Neuronal stem cell (in vitro differentiated cells): Measurements from ENCODE around the gene POU2AF3.
A peak's percentile ranks its signal among the peaks of the same experiment; 100 is the strongest.

Experiments used
- DNase-seq: peaks from one replicate; pipeline ENCODE4 v3.0.0-alpha.2; 2013; ENCODE audit warnings: low spot score
- H2AFZ ChIP-seq: one replicate; pipeline ENCODE4 v1.6.1; 2013; ENCODE audit warnings: mild to moderate bottlenecking, low read length, inconsistent platforms
- H2AK5ac ChIP-seq: 2 replicates; pipeline ENCODE4 v1.6.1; 2013; ENCODE audit warnings: low read depth, mild to moderate bottlenecking, inconsistent platforms, low read length, moderate library complexity, mixed read lengths
- H2BK120ac ChIP-seq: 2 replicates; pipeline ENCODE4 v1.6.1; 2013; ENCODE audit warnings: low read depth, mild to moderate bottlenecking, inconsistent platforms, low read length, moderate library complexity, mixed read lengths
- H2BK12ac ChIP-seq: one replicate; pipeline ENCODE4 v1.6.1; 2013; ENCODE audit warnings: low read length, inconsistent platforms
- H2BK15ac ChIP-seq: 2 replicates; pipeline ENCODE4 v1.6.1; 2013; ENCODE audit warnings: mild to moderate bottlenecking, low read length, inconsistent platforms, mixed read lengths
- H2BK5ac ChIP-seq: one replicate; pipeline ENCODE4 v1.6.1; 2013; ENCODE audit warnings: inconsistent platforms, mild to moderate bottlenecking, low read length, moderate library complexity
- H3K14ac ChIP-seq: one replicate; pipeline ENCODE4 v1.6.1; 2013; ENCODE audit warnings: low read length, inconsistent platforms
- H3K18ac ChIP-seq: 2 replicates; pipeline ENCODE4 v1.6.1; 2013; ENCODE audit warnings: low read length, inconsistent platforms
- H3K23ac ChIP-seq: 2 replicates; pipeline ENCODE4 v1.6.1; 2013; ENCODE audit warnings: low read depth, mild to moderate bottlenecking, mixed read lengths, low read length, inconsistent platforms; ENCODE audit not compliant: poor library complexity
- H3K27ac ChIP-seq: replicated peaks from 3 replicates; pipeline ENCODE4 v1.5.1; 2013; ENCODE audit warnings: low read length, inconsistent platforms
- H3K27me3 ChIP-seq, 3 experiments: 2 replicates each; pipeline ENCODE4 v1.6.1; 2013; ENCODE audit warnings: low read length in 3 of 3, mild to moderate bottlenecking in 2 of 3, inconsistent platforms in 1 of 3, low read depth in 1 of 3, mixed read lengths in 1 of 3, moderate library complexity in 1 of 3; ENCODE audit not compliant: control insufficient read depth in 3 of 3, insufficient read depth in 3 of 3
- H3K36me3 ChIP-seq, 2 donors: replicated peaks in 1 of 2; 2 replicates each; pipeline ENCODE4 v1.6.1; 2013; ENCODE audit warnings: low read length in 2 of 2; ENCODE audit not compliant: control insufficient read depth in 2 of 2, insufficient read depth in 2 of 2
- H3K4ac ChIP-seq: 2 replicates; pipeline ENCODE4 v1.6.1; 2013; ENCODE audit warnings: inconsistent platforms, mild to moderate bottlenecking, low read length, moderate library complexity
- H3K4me1 ChIP-seq, 2 donors: 1 replicate in 1 of 2; 2 replicates in 1 of 2; pipeline ENCODE4 v1.6.1; 2013; ENCODE audit warnings: low read length in 2 of 2, low read depth in 1 of 2; ENCODE audit not compliant: control insufficient read depth in 2 of 2, insufficient read depth in 1 of 2
- H3K4me2 ChIP-seq: one replicate; pipeline ENCODE4 v1.6.1; 2013; ENCODE audit warnings: mild to moderate bottlenecking, low read length, inconsistent platforms; ENCODE audit not compliant: insufficient read depth, poor library complexity, severe bottlenecking
- H3K4me3 ChIP-seq, 2 donors: 2 replicates each; pipeline ENCODE4 v1.5.1; 2013; ENCODE audit warnings: low read length in 2 of 2, mild to moderate bottlenecking in 2 of 2, inconsistent platforms in 1 of 2, moderate library complexity in 1 of 2
- H3K79me1 ChIP-seq: one replicate; pipeline ENCODE4 v1.6.1; 2013; ENCODE audit warnings: low read depth, mild to moderate bottlenecking, inconsistent platforms, low read length, moderate library complexity
- H3K9ac ChIP-seq: one replicate; pipeline ENCODE4 v1.6.1; 2013; ENCODE audit warnings: mild to moderate bottlenecking, low read depth, low read length, inconsistent platforms; ENCODE audit not compliant: poor library complexity
- H3K9me3 ChIP-seq, 2 donors: replicated peaks in 1 of 2; 2 replicates each; pipeline versions ENCODE3 to v1.6.1; 2013; ENCODE audit warnings: low read length in 2 of 2, mild to moderate bottlenecking in 2 of 2, inconsistent platforms in 1 of 2, low read depth in 1 of 2, mixed read lengths in 1 of 2, moderate library complexity in 1 of 2; ENCODE audit not compliant: control insufficient read depth in 2 of 2, insufficient read depth in 1 of 2
- H4K8ac ChIP-seq: one replicate; pipeline ENCODE4 v1.6.1; 2013; ENCODE audit warnings: low read depth, mild to moderate bottlenecking, inconsistent platforms, low read length, moderate library complexity
- H4K91ac ChIP-seq: one replicate; pipeline ENCODE4 v1.6.1; 2013; ENCODE audit warnings: low read length, low read depth, mild to moderate bottlenecking, inconsistent platforms; ENCODE audit not compliant: poor library complexity
- WGBS, 2 donors: extraction: QIAGEN DNeasy Blood & Tissue Kit; methylation state at CpG; one replicate each; pipeline ENCODE4 v1.1.7; 2013; ENCODE audit warnings: missing lambda C conversion rate in 2 of 2, mixed read lengths in 1 of 2; ENCODE audit not compliant: insufficient read length in 2 of 2, insufficient replicate concordance in 1 of 2; ENCODE audit errors: extremely low coverage in 2 of 2; 5-methylcytosine and 5-hydroxymethylcytosine counted together

Gene POU2AF3

DNA sequence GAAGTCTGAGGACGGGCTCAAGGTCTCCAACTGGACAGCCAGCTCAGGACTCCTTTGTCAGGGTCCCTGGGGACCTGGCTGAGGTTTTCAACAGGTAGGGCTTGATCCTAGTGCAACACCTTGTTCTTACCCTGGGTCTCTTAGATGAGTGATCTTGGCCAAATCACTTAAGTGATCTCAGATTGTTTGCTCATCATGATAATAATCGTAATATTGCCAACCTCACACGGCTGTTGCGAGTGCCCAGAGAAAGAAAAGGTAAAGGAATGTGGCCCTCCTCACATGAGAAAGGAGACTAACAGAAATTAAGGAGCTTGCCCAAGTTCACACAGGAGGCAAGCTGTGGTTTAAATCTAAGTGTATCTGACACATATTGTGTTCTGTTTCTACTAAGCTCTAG lies 28.5 kb downstream of the POU2AF3 start:
- no peak overlapping the region for H2BK5ac ChIP-seq
- no peak overlapping the region for H4K8ac ChIP-seq
- H3K4me1 ChIP-seq = no peaks in the 10 kb centered on the region
- no peak overlapping the region for H3K4me2 ChIP-seq
- no peak overlapping the region for H3K23ac ChIP-seq
- H3K27ac ChIP-seq = no peak overlapping the region
- no peak overlapping the region for H4K91ac ChIP-seq
- no peaks in the 10 kb centered on the region for H3K27me3 ChIP-seq
- DNase-seq = no peak
- H3K14ac ChIP-seq = no peak overlapping the region
- H2AFZ ChIP-seq = no peak overlapping the region
- H3K9ac ChIP-seq = no peak overlapping the region
- no peak overlapping the region for H2BK120ac ChIP-seq
- no peak overlapping the region for H3K18ac ChIP-seq
- no peak overlapping the region for H3K4ac ChIP-seq
- H3K36me3 ChIP-seq = no peaks in the 10 kb centered on the region
- H3K9me3 ChIP-seq = no peaks in the 10 kb centered on the region
- WGBS, 2 donors = no CpG with 5 or more reads among the region's 4 CpGs
- no peak overlapping the region for H2BK12ac ChIP-seq
- no peak overlapping the region for H2BK15ac ChIP-seq
- H3K4me3 ChIP-seq = no peak overlapping the region
- no peaks in the 10 kb centered on the region for H3K79me1 ChIP-seq
- no peak overlapping the region for H2AK5ac ChIP-seq

DNA sequence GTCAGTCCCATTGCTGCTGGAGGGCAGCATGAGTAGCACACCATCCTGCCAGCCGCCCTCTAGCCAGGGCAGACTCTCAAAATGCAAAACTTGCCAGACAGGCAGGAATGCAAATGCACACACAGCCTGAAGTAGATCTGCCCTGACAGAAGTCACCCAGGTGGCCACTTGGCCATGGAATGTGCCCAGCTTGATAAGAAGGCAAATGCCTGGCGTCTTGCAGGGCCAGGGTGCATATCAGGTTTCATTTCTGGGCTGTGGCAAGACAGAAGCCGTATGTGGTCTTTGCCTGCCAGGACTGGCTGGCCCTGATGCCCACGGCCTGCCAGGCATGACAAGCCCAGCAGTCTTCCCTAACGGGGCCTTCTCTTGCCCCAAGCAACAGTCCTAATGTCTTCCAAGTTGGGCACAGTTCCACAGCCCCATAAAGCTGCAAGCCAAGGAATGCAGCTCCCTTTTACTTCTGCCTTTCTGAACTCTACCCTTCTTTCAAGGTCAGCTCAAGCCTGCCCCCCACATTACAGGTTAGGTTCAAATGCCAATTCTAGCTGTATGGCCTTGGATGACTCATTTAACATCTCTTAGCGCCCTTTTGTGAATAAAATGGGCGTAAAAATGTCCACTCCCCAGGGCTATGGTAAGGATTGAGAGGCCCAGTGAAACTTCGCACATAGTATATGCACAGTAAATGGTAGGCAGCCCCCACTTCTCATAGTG lies 29.7 kb downstream of the POU2AF3 start:
- no peak overlapping the region for H3K9ac ChIP-seq
- no peak overlapping the region for H2AFZ ChIP-seq
- no peaks in the 10 kb centered on the region for H3K79me1 ChIP-seq
- H2BK120ac ChIP-seq = no peak overlapping the region
- no peaks in the 10 kb centered on the region for H3K9me3 ChIP-seq
- H3K36me3 ChIP-seq = no peaks in the 10 kb centered on the region
- no peak overlapping the region for H3K18ac ChIP-seq
- no peak overlapping the region for H2BK15ac ChIP-seq
- no peaks in the 10 kb centered on the region for H3K27me3 ChIP-seq
- WGBS, 2 donors = no CpG with 5 or more reads among the region's 8 CpGs
- H3K23ac ChIP-seq = peak overlapping the region; percentile 51
- no peak overlapping the region for H2BK12ac ChIP-seq
- H3K14ac ChIP-seq = no peak overlapping the region
- no peak overlapping the region for H4K91ac ChIP-seq
- no peak overlapping the region for H3K27ac ChIP-seq
- H4K8ac ChIP-seq = no peak overlapping the region
- peak overlapping the region; percentile 20 for H2AK5ac ChIP-seq
- no peaks in the 10 kb centered on the region for H3K4me1 ChIP-seq
- no peak for DNase-seq
- no peak overlapping the region for H2BK5ac ChIP-seq
- H3K4me2 ChIP-seq = no peak overlapping the region
- H3K4ac ChIP-seq = no peak overlapping the region
- no peak overlapping the region for H3K4me3 ChIP-seq

DNA sequence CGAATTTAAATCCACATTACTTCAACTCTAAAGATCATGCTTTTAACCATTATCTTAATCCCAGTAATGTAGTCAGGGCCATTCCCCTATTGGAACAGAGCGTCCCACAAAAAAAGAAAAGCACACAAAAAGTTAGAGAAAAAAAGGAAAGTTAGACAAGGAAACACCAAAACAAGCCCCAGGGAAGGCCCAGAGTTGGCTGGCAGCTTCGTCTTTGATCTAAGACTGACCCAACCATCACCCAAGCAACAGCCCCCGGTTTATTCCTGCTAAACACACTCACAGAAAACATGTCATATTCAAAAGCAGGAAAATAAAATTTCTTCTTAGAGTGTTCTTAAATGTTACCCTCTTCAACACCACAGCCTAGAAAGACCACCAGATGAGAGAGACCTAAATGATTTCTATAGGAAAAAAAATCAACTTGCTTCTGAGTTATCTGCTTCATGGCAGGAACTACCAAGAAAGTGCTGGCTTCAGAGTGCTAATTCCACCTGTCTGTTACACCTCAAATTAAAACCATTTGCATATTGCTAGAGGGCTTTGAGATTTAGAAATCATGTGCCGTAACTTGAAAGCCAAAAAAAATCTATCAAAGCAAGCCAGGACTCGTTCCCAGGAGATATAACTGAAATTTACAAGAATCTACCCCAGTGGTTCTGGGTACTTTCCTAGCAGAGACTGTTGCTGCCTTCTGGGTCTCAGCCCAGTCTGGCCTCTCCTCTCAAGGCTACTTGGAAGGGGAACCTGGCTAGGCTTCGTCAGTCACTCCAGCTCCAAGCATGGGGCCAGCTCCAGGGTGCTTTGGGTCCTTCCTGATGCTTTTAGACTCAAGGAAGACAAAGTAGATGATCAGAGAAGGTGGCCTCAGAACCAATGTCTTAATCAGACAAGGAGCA lies 31.2 kb downstream of the POU2AF3 start:
- Histone ChIP-seq H3K27ac (no peak overlapping the region), H3K4me2 (no peak overlapping the region), H3K27me3 (peaks cover 0 to 2% (median 0%) of the 10 kb centered on the region in 3 experiments), H2AFZ (no peak overlapping the region), H3K9ac (no peak overlapping the region), H2BK12ac (no peak overlapping the region), H4K91ac (no peak overlapping the region), H4K8ac (no peak overlapping the region), H3K79me1 (no peaks in the 10 kb centered on the region), H3K14ac (no peak overlapping the region), H3K18ac (no peak overlapping the region), H3K23ac (no peak overlapping the region), H2BK15ac (no peak overlapping the region), H3K4ac (no peak overlapping the region), H3K9me3 (no peaks in the 10 kb centered on the region), H3K4me1 (no peaks in the 10 kb centered on the region), H2BK120ac (no peak overlapping the region), H3K4me3 (no peak overlapping the region), H2BK5ac (no peak overlapping the region), H3K36me3 (no peaks in the 10 kb centered on the region), H2AK5ac (no peak overlapping the region)
- WGBS, 2 donors = no CpG with 5 or more reads among the region's 7 CpGs
- no peak for DNase-seq

DNA sequence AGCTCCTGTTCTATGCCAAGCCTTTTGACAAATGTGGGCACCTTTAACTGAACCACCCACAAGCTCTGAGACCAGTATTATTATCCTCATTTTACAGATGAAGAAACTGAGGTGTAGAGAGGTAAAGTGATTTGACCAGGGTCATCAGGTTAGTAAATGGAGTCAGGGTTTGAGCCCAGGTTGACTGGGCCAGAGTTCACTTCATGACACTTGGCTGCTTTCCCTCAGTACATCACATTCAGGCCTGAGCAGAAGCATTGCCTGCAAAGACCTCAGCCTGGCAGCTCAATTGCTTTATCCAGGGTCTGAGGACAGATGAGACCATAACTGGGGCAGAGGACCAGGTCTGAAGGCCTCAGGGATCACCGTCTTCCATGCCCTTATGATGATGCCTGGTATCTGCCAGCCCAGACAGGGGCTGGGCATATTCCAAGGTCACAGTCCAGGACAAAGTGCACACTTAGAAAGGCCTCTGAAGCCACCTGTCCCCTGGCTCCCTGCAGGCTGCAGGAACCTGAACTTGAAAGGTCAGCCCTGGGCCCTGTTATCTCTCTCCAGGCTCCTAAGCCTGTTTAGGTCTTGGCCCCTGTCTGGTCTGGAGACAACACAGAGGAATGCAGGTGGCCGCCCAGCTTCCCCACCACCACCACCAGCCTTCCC lies 32.0 kb downstream of the POU2AF3 start:
- no CpG with 5 or more reads among the region's 2 CpGs for WGBS, 2 donors
- H2AK5ac ChIP-seq = no peak overlapping the region

More for the DNA sequence above, 32.0 kb downstream of the POU2AF3 start:
- H2AFZ ChIP-seq = no peak overlapping the region
- no peaks in the 10 kb centered on the region for H3K36me3 ChIP-seq
- H3K27ac ChIP-seq = no peak overlapping the region
- no peak overlapping the region for H4K8ac ChIP-seq
- no peak overlapping the region for H3K14ac ChIP-seq
- H2BK12ac ChIP-seq = no peak overlapping the region
- no peak for DNase-seq
- H3K18ac ChIP-seq = no peak overlapping the region
- H4K91ac ChIP-seq = no peak overlapping the region
- H3K4me2 ChIP-seq = no peak overlapping the region
- H3K9ac ChIP-seq = no peak overlapping the region
- H2BK120ac ChIP-seq = no peak overlapping the region
- H3K4ac ChIP-seq = no peak overlapping the region
- peaks cover 0 to 4% of the 10 kb centered on the region in 2 donors for H3K4me1 ChIP-seq
- no peaks in the 10 kb centered on the region for H3K9me3 ChIP-seq
- H2BK5ac ChIP-seq = no peak overlapping the region
- H3K79me1 ChIP-seq = no peaks in the 10 kb centered on the region
- no peak overlapping the region for H3K4me3 ChIP-seq
- H2BK15ac ChIP-seq = no peak overlapping the region
- no peak overlapping the region for H3K23ac ChIP-seq
- peaks cover 0 to 2% (median 0%) of the 10 kb centered on the region in 3 experiments for H3K27me3 ChIP-seq
